Measurements from ENCODE around the gene ZNF600. TPM values are rescaled to one million over a fixed set of nuclear protein-coding genes. Genes with fewer than 3 reads are reported as not detected.
A peak's percentile ranks its signal among the peaks of the same experiment; 100 is the strongest.
"Not testable (repeated sequence)": the region's sequence is repeated elsewhere in the genome, so short reads cannot be mapped to it uniquely, and the experiment has no call there.

ZNF600 gene
- polyA plus RNA-seq, 1 donor (not counting 4 experiments of a cell fraction or from before 2014, with no cell fraction given): 7.6 TPM

DNA sequence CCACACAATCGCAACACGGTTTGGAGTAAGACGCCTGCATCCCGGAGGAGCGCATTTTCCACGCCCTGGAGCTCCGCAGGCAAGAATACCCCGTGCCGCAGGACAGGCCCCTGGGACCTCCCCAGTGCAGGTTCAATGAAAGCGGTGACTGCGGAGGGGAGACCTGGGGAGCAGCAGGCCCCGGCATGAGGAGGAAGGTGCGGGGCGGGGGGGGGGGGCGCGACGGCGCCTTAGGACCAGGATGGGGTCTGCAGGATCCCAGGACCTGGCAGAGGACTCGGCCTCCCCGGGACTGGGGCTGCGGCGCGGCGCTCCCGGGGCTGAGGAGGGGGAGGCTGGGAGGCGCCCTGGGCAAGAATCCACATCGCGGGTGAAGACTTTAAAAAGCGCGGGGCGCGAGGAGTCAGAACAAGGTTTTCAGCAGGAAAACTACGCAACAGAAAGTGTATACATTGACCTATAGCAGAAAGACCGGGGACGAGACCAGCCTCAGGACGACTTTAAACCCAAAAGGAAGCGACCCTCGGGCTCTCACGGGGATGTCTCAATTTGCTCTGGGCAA, 52.2 kb downstream of the ZNF600 start:
- no peaks in the 10 kb centered on the region for H3K4me1 ChIP-seq (ENCODE audit: control insufficient read depth, extremely low read depth, insufficient read depth, low read length)

DNA sequence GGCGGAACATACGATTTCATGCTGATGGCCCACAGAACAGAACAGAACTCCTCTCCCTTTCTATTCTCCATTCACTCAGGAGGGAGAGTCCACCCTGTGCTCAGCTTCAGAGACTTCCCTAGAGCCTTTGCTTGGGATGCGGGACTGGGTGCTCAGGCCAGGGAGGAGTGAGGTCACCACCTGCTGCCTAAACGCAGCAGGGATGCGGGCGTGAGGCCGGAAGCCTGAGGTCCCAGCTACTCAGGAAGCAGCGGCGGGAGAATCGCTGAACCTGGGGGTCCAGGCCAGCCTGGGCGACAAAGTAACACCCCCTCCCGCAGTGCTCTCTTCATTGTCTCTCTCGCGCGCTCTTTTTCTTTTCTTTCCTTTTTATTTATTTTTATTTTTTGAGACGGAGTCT, 60.5 kb downstream of the ZNF600 start:
- H3K4me1 ChIP-seq (ENCODE audit: control insufficient read depth, extremely low read depth, insufficient read depth, low read length); H2AFZ ChIP-seq (ENCODE audit: control insufficient read depth, low read length); H3K79me2 ChIP-seq (ENCODE audit: control insufficient read depth, insufficient read depth, low read length); FAIRE-seq; H4K20me1 ChIP-seq (ENCODE audit: control insufficient read depth, extremely low read depth, insufficient read depth, low read length); H3K27ac ChIP-seq (ENCODE audit: control insufficient read depth, insufficient read depth, low read length); dilution Hi-C loops (cut with MboI; ENCODE audit: extremely low pct_ligation_motif_present, low sequenced_read_pairs); H3K9me1 ChIP-seq (ENCODE audit: control insufficient read depth, extremely low read depth, insufficient read depth, low read length); H3K4me3 ChIP-seq (ENCODE audit: control insufficient read depth in 2 of 3, extremely low read depth in 1 of 3, insufficient read depth in 2 of 3, low read depth in 1 of 3, low read length in 3 of 3); H3K27me3 ChIP-seq (ENCODE audit: control insufficient read depth, extremely low read depth, insufficient read depth, low read length); H3K4me2 ChIP-seq (ENCODE audit: control insufficient read depth, extremely low read depth, insufficient read depth, low read depth, low read length); H3K36me3 ChIP-seq (ENCODE audit: control insufficient read depth in 2 of 2, extremely low read depth in 1 of 2, insufficient read depth in 2 of 2, low read length in 2 of 2); DNase-seq (ENCODE audit: low read depth, low spot score); H3K9me3 ChIP-seq (ENCODE audit: control insufficient read depth, low read depth, low read length); H3K9ac ChIP-seq (ENCODE audit: control insufficient read depth, extremely low read depth, insufficient read depth, low read length): not testable (repeated sequence)

More for the DNA sequence above, 52.2 kb downstream of the ZNF600 start:
- H2AFZ ChIP-seq (ENCODE audit: control insufficient read depth, low read length): peak overlapping the region; percentile 95
- H3K9ac ChIP-seq (ENCODE audit: control insufficient read depth, extremely low read depth, insufficient read depth, low read length): peak overlapping the region; percentile 94
- no peaks in the 10 kb centered on the region for H4K20me1 ChIP-seq (ENCODE audit: control insufficient read depth, extremely low read depth, insufficient read depth, low read length)
- TF ChIP-seq, protein P1, sequence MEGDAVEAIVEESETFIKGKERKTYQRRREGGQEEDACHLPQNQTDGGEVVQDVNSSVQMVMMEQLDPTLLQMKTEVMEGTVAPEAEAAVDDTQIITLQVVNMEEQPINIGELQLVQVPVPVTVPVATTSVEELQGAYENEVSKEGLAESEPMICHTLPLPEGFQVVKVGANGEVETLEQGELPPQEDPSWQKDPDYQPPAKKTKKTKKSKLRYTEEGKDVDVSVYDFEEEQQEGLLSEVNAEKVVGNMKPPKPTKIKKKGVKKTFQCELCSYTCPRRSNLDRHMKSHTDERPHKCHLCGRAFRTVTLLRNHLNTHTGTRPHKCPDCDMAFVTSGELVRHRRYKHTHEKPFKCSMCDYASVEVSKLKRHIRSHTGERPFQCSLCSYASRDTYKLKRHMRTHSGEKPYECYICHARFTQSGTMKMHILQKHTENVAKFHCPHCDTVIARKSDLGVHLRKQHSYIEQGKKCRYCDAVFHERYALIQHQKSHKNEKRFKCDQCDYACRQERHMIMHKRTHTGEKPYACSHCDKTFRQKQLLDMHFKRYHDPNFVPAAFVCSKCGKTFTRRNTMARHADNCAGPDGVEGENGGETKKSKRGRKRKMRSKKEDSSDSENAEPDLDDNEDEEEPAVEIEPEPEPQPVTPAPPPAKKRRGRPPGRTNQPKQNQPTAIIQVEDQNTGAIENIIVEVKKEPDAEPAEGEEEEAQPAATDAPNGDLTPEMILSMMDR (optimal IDR thresholded peaks at IDR 0.05 in 1 of 3, IDR thresholded peaks at IDR 0.05 in 1 of 3, conservative IDR thresholded peaks at IDR 0.05 in 1 of 3; ENCODE audit: extremely low read depth in 1 of 3, insufficient read depth in 2 of 3, low read length in 3 of 3): no peak
- TF ChIP-seq EZH2 (IDR thresholded peaks at IDR 0.05; ENCODE audit: low read length): no peak
- H3K4me3 ChIP-seq (ENCODE audit: control insufficient read depth in 2 of 3, extremely low read depth in 1 of 3, insufficient read depth in 2 of 3, low read depth in 1 of 3, low read length in 3 of 3): peak overlapping the region; percentile 60 to 89 (median 88)
- H3K36me3 ChIP-seq (ENCODE audit: control insufficient read depth in 2 of 2, extremely low read depth in 1 of 2, insufficient read depth in 2 of 2, low read length in 2 of 2): no peaks in the 10 kb centered on the region
- peak overlapping the region; percentile 87 for H3K4me2 ChIP-seq (ENCODE audit: control insufficient read depth, extremely low read depth, insufficient read depth, low read depth, low read length)
- dilution Hi-C loops (cut with MboI; ENCODE audit: extremely low pct_ligation_motif_present, low sequenced_read_pairs): no loop called here
- peaks cover 4% of the 10 kb centered on the region for H3K79me2 ChIP-seq (ENCODE audit: control insufficient read depth, insufficient read depth, low read length)
- H3K9me1 ChIP-seq (ENCODE audit: control insufficient read depth, extremely low read depth, insufficient read depth, low read length): no peaks in the 10 kb centered on the region
- no peak for DNase-seq (ENCODE audit: low read depth, low spot score)
- FAIRE-seq: no peak
- no peaks in the 10 kb centered on the region for H3K9me3 ChIP-seq (ENCODE audit: control insufficient read depth, low read depth, low read length)
- H3K27ac ChIP-seq (ENCODE audit: control insufficient read depth, insufficient read depth, low read length): peak overlapping the region; percentile 91
- H3K27me3 ChIP-seq (ENCODE audit: control insufficient read depth, extremely low read depth, insufficient read depth, low read length): no peaks in the 10 kb centered on the region

DNA sequence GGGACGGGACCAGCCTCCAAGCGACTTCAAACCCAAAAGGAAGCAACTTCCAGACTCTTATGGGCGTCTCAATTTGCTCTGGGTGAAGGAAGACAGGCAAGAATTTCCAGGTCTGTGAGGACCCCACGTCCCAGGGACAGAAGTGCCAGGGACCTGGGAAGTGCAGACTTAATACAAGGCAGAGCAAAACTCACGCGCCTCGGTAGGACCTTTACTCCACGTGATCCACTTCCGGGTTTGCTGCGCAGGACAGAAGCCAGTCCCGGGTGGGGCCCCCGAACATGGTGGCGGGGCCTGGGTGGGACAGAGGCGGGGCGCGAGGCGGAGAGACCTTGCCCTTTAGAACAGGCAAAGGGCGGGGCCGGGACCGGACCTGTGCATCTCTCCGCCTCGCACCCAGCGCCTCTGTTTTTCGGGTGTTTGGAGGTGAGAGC, 61.0 kb downstream of the ZNF600 start:
- Histone ChIP-seq H3K9me1 (ENCODE audit: control insufficient read depth, extremely low read depth, insufficient read depth, low read length) (no peaks in the 10 kb centered on the region), H3K27me3 (ENCODE audit: control insufficient read depth, extremely low read depth, insufficient read depth, low read length) (no peaks in the 10 kb centered on the region), H3K36me3 (ENCODE audit: control insufficient read depth in 2 of 2, extremely low read depth in 1 of 2, insufficient read depth in 2 of 2, low read length in 2 of 2) (peaks cover 0 to 6% of the 10 kb centered on the region in 2 experiments), H3K4me3 (ENCODE audit: control insufficient read depth in 2 of 3, extremely low read depth in 1 of 3, insufficient read depth in 2 of 3, low read depth in 1 of 3, low read length in 3 of 3) (no peak overlapping the region), H3K4me2 (ENCODE audit: control insufficient read depth, extremely low read depth, insufficient read depth, low read depth, low read length) (no peak overlapping the region), H3K9me3 (ENCODE audit: control insufficient read depth, low read depth, low read length) (no peaks in the 10 kb centered on the region), H2AFZ (ENCODE audit: control insufficient read depth, low read length) (no peak overlapping the region), H3K27ac (ENCODE audit: control insufficient read depth, insufficient read depth, low read length) (no peak overlapping the region), H4K20me1 (ENCODE audit: control insufficient read depth, extremely low read depth, insufficient read depth, low read length) (no peaks in the 10 kb centered on the region), H3K79me2 (ENCODE audit: control insufficient read depth, insufficient read depth, low read length) (no peaks in the 10 kb centered on the region), H3K9ac (ENCODE audit: control insufficient read depth, extremely low read depth, insufficient read depth, low read length) (no peak overlapping the region), H3K4me1 (ENCODE audit: control insufficient read depth, extremely low read depth, insufficient read depth, low read length) (peaks cover 5% of the 10 kb centered on the region)
- FAIRE-seq (no peak), DNase-seq (ENCODE audit: low read depth, low spot score) (no peak)
- dilution Hi-C loops (cut with MboI; ENCODE audit: extremely low pct_ligation_motif_present, low sequenced_read_pairs): no loop called here
- TF ChIP-seq, protein P1 (optimal IDR thresholded peaks at IDR 0.05 in 1 of 3, IDR thresholded peaks at IDR 0.05 in 1 of 3, conservative IDR thresholded peaks at IDR 0.05 in 1 of 3; ENCODE audit: extremely low read depth in 1 of 3, insufficient read depth in 2 of 3, low read length in 3 of 3): no peak
- no peak for TF ChIP-seq EZH2 (IDR thresholded peaks at IDR 0.05; ENCODE audit: low read length)
